NCI-H1930 (cell line): ENCODE results near the gene CLK1.
"Not testable (repeated sequence)": the region's sequence is repeated elsewhere in the genome, so short reads cannot be mapped to it uniquely, and the experiment has no call there.

Experiments
- DNase-seq, 2 experiments: peaks; one replicate each; lab custom pipeline; 2025; lab: John Stamatoyannopoulos, UW

CLK1 gene

DNA sequence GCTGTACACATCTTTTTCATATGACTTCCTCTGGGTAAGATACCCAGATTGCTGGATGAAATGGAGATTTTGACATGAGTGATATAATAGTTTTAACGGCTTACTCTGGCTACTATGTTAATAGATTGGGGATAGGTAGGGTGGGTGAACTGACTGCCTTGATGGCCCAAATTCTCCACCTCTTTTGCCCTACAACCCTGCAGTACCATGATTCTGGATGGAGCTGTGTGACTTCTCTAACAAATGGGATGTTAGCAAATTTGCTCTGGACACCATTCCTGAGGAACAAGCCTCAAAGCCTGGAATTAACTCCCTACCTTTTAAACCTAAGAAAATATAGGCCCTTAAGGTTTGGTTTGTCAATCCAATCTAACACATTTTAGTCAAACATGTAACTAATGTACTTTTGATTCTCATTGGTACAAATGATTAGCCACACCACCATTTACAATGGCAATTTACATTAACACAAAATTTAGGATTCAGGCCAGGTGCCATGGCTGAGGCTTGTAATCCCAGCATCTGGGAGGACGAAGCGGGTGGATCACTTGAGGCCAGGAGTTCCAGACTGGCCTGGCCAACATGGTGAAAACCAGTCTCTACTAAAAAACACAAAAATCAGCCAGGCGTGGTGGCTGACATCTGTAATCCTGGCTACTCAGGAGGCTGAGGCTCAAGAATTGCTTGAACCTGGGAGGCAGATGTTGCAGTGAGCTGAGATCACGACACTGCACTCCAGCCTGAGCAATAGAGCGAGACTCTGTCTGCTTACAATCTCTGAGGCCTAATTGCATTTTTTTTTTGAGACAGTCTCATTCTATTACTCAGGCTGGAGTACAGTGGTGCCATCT, 12.8 kb downstream of the CLK1 start:
- no peak for DNase-seq

DNA sequence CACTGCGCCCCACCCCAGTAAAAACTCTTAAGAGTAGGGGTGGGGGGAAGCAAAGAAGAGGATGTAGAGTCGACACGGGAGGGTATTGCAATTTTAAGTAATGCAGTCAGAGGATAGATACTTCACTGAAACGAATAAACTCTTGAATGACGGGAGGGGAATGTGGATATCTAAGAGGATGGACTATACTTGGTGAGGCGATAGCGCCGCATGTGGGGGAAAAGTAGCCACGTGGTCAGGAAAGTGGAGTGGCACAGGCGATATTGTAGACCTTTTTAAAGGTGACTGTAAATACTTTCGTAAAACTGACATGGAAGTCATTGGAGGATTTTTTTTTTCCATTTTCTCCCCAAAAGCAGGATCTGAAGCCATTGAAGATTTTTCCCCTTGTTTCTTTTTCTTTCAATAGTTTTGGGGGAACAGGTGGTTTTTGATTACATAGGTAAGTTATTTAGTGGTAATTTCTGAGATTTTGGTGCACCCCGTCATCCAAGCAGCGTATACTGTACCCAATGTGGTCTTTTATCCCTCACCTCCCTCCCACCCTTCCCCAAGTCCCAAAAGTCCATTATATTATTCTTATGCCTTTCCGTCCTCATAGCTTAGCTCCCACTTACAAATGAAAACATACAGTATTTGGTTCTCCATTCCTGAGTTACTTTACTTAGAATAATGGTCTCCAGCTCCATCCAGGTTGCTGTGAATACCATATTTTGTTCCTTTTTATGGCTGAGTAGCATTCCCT, 13.8 kb downstream of the CLK1 start:
- no peak for DNase-seq

DNA sequence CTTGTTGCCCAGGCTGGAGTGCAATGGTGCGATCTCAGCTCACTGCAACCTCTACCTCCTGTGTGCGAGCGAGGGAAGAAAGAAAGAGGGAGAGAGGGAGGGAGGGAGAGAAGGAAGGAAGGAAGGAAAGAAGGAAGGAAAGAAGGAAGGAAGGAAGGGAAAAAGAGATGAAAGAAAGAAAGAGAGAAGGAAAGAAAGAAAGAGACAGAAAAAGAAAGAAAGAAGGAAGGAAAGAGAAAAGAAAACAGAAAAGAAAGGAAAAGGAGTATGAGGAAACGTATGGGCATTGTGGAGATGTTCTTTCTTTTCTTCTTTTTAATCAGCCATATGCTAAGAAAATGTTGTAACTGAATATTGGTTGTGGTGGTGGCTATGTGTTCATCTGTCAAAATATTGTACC, 16.5 kb downstream of the CLK1 start:
- DNase-seq, result no peak

DNA sequence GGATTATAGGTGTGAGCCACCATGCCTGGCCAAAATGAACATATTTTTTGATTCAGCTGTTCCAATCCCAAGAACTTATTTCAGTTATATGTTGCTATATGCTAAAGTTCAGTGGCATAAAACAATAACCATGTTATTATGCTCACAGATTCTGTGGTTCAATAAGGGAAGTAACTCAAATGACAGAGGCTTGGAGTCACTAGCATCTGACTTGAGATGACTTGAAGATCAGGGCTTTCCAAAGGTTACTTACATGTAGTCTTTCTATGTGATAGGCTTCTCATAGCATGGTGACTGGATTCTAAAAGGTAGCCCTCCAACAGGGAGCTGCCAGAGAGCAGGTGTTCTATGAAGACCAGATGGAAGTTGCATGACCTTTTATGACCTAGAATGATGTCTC, 17.2 kb downstream of the CLK1 start:
- DNase-seq, result no peak

DNA sequence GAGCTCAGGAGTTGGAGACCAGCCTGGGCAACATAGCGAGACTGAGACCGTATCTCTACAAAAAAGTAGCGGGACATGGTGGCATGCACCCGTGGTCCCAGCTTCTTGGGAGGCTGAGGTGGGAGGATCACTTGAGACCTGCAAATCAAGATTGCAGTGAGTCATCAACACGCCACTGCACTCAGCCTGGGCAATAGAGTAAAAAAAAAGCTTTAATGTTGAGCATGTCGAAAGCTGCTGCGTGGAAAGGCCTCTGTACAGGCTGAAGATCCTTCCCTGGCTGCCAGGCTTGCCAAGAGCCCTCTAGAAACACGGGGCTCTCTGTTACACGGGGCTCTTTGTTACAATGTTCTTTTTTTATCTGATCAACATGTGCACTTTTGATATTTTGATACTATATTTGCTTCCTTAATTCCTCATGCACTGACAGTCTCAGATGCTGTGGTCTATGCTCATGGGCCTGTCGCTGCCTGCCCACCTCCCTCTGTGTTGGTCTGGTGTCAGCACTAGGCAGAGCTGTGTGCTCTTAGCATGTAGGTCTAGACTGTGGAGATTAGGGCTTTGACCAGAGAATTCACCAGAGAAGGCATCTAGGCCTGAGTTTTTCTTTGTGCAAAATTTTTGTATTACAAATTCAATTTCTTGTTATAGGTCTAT, 18.7 kb downstream of the CLK1 start:
- DNase-seq, result no peak

DNA sequence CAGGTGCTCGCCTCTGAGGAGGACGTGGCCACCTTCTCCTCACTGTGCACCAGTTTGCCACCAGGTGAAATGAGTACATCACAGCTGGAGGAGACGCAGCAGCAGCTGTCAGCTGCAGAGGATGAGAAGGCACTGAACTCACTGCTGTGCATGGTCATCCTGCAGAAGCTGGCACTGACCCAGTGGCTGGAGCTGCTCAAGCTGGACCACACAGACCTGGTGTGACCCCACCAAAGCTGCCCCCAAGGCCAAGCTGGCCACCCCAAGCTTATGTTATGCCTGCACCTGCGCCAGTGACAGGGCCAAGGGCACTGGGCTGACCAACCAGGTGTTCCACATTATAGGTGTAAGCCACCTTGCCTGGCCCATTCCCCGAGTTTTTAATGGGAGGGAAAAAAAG, 19.3 kb downstream of the CLK1 start:
- DNase-seq, result no peak

DNA sequence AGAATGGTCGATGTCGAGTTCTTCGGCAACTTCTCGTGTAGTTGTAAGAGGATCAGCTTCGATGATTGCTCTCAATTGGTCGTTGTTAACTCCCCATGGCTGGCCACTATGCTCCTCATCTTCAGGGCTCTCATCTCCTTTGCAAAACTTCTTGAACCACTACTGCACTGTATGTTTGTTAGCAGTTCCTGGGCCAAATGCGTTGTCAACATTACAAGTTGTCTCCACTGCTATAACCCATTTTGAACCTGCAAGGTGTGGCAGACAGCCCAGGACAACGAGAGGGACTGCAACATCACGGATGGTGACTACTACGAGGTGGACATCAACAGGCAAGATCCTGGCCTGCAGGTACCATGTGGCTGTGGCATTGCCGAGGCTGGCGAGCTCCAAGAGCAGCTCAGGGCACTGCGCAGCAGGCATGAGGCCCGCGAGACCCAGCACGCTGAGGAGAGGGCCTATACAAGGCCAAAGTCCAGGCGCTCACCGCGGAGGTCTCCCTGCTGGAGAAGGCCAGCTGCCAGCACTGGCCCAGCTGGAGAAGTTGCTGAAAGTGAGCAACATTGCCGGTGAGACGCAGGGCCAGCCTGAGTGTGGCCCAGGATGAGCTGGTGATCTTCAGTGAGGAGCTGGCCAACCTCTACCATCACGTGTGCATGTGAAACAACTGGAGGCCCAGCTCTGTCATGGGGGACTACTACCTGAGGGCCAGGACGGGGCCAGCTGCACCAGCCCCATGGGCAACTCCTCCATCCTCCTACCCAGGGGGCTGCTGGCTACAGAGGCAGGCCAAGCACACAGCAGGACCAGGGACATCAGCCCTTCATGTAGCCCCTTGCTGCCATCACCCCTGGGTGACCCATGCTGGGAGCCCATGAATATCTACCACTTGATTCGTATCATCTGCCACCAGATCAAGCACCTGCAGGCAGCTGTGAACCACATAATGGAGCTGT, 20.2 kb downstream of the CLK1 start:
- no peak for DNase-seq

DNA sequence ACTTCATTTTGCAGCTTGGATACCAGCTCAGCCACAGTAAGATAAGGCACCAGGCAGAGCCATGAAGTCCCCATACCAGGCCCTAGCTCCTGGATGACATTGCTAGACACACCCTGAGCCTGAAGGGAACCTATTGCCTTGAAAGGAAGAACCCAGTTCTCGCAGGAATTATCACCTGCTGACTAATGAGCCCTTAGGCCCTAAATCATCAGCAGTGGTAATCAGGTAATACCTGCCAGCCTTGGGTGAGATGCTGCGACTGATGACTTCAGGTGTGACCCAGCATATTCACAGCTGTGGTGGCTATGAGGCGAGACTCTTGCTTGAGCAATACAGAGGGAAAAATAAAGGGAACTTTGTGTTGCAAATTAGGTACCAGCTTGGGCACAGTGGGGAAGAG, 24.9 kb downstream of the CLK1 start:
- DNase-seq, result no peak

DNA sequence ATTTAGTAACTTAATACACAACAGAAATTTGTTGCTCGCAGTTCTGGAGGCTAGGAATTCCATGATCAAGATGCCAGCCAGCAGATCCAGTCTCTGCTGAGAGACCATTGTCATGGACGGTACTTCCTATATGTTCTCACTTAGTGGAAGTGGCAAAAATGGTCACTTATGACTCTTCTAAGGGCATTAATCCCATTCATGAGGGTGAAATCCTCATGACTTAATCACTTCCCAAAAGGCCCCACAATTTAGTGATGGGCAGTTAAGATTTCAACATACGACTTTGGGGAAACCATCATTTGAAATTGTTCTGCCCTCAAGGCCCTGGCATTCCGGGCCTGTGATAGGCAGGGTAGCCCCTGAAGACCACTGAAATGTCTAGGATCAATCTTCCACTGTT, 29.8 kb downstream of the CLK1 start:
- DNase-seq, result no peak

DNA sequence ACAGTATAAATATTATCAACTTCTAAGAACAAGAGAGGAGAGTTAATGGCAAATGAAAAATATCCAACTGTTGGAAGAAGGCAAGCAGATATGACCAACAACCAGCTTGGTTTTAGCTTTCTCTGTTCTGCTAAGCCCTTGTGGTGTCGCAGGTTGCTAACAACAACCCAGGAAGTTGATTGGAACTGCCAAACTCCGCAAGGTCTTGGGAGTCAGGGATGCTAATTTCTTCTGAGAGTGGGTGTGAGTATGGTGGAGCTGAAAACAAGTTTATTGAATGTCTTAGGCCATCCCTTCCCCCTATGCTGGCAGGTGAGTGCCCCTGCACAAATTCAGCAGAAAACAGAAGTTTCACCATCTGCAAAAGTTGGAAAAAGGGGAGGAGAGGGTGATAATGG, 35.2 kb downstream of the CLK1 start:
- no peak for DNase-seq

DNA sequence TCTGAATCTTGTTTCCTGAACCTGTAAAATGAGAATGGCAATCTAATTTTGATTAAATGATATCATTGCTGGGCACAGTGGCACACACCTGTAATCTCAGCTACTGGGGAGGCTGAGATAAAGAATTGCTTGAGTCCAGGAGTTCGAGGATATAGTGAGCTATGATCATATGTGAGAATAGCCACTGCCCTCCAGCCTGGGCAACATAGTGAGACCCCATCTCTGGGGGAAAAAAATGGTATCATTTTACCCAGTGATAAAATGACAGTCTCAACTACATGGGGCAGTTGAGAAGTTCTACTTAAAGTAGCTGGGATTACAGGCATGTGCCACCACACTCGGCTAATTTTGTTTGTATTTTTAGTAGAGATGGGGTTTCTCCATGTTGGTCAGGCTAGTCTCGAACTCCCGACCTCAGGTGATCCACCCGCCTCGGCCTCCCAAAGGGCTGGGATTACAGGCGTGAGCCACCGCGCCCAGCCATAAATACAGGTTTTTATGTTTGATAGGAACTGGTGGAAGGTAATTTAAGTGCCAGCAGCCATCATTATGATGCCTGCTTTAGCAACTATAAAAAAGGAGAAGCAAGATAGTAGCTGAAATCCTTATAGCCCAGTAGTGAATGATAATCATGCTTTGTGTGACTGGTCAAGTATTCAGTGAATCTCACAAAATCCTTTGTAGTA, 35.7 kb downstream of the CLK1 start:
- DNase-seq, result no peak

DNA sequence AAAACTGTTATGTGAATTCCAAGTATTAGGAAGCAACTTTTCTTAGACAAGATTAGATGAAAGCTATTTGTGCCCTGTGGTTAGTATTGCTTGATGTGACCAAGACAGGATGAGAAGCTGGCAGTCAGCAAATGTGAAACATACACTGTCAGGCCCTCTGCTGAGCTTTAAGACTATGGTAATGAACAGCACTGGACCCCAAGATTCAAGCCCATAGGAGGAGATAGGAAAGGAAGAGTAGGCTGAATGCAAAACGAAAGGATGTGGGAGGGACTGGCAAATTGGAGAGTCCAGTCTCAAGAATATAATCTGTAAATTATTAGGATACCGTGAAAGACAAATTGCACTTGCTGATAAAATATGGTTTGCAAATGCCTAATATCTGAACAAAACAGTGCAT, 36.4 kb downstream of the CLK1 start:
- DNase-seq, result no peak

DNA sequence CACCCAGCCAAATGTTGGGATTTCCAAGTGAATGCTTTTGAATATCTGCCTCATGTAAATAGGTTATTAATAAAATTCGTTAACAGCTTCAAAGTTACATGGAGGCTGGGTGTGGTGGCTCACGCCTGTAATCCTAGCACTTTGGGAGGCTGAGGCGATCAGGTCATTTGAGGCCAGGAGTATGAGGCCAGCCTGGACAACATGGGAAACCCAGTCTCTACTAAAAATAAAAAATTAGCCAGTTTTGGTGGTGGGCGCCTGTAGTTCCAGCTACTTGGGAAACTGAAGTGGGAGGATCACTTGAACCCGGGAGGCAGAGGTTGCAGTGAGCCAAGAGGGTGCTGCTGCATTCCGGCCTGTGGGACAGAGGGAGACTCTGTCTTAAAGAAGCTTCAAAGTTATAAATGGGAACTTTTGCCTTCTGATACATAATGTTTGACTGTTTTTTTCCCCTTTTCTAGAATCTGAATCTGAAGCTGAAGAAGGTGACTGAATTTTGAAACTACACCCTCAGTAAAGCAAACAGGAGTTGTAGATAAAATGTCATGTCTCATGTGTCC, 42.7 kb downstream of the CLK1 start:
- no peak for DNase-seq

DNA sequence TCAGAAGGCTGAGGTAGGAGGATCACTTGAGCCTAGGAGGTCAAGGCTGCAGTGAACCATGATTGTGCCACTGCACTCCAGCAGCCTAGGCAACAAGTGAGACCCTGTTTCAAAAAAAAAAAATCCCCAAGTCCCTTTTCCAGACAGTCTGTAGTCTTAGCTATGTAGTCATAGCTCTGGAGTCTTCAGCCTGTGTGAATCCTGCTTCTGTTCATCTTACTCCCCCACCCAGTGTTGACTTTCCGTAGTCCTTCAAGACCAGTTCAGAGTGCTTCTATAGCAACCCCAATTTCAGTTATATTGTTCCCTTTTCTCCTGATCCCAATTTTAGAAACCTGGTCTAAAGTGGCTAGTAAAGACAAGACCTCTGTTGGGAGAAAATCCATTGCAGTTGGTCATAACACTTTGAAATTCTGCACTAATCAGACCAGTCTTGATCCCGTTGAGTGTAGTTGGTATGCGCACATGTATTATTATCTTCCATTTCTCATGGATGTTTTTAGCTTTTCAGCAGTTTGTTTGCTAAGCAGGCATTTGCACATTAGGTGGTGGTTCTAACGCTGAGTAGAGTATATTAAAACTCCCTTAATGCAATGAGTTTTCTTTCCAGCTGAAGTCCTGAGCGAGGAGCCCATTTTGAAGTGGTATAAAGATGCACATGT, 43.8 kb downstream of the CLK1 start:
- DNase-seq, result no peak

DNA sequence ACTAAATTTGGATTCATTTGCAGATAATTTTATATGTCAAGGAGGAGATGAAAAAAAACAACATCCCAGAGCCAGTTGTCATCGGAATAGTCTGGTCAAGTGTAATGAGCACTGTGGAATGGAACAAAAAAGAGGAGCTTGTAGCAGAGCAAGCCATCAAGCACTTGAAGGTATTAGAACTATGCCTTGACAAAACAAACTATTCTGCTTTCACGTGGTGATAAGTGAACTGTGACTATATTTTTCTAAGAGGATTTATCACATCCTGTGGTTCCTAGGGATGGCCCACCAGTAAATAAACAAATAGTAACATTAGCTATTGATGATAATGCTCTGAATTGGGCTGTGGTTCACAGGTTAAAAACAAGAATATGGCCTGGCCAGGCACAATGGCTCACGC, 45.7 kb downstream of the CLK1 start:
- DNase-seq, result not testable (repeated sequence)

DNA sequence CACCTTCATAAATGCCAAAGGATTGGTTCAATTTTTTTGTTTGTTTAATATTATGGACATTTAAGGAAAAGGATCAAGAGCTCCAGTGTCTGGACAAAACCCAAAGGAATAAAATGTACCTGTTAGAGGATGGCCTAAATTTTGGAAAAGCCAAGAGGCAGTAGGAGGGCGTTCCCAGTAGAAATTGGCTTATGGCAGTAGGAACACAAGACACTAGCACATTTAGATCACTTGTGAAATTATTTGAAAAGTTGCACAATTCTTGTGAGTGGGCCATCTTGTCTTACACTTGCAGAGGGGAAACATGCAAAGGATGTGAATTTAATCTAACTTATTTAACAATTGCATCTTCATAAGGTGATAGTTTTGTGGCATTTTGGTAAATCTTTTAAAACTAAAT, 49.5 kb downstream of the CLK1 start:
- no peak for DNase-seq

DNA sequence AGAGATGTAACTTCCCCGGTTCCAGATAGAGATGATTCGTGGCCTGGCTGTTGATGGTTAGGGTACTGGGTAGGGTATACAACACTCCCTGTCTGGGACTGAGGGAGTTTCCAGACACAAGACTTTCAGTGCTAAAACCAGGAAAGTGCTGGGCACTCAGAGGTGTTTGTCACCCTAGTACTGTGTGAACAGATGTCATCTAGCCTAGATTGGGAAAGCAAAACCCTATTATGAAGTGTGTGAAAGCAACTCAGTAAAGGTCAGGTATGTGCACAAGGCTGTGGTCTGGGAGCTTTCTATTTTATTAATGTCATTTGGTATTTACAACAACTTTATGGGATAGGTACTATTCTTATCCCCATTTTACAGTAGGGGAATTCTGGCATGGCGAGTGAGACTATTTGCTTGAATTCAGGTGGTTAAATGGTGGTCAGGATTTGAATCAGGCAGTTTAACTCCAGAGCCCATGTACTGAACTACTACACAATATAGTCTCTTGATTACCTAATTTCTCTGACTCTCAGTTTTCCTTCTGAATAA, 50.1 kb downstream of the CLK1 start:
- no peak for DNase-seq

DNA sequence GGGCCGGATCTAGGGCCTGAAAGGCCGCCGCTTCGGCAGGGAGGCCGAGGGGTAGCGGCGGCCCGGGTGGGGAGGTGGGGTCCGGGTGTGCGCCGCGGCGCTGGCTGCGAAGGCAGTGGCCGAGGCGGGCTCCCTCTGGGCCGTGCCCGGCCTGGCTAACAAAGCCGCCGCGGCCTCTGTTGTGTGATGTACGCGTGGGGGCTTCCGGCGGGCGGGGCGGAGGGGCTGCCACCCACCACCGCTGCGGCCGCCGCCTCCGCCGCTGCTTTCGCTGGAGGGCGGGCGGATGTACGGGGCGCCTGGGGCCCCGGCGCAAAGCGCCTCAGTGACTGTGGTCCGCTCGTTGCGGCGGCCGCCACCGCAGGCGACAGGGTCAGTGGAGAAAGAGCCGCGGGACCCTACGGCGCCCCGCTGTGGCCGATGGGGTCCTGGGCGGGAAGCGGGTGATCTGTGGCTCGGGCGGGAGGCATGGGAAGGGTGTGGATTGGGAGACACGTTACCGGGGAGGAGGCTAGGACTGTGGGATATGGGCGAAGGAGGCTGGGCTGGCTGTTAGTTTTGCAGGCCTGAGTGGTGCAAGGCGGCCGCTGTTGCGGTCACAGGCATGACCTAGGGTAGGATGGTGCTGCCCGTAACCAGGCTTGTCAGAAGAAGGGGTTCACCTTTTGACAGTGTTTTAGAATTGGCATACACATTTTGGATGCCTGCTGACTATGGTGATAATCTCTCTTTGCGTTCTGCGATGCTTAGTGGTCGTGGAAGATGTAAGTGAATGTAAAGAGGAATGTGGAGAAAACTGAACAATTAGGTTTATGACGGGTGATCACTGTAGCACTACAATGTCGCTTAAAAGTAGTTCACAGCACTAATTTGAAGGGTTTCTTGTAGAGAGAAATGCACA, 52.1 kb downstream of the CLK1 start:
- peak; percentile 4 to 14 for DNase-seq
